Measurements from ENCODE around the gene GIMAP5. TPM values are rescaled to one million over a fixed set of nuclear protein-coding genes. Genes with fewer than 3 reads are reported as not detected.

GIMAP5 gene
- total and polyA plus RNA-seq, 2 of the 13 experiments (the other 11 are each of a cell fraction or from before 2014, with no cell fraction given), result not detected

DNA sequence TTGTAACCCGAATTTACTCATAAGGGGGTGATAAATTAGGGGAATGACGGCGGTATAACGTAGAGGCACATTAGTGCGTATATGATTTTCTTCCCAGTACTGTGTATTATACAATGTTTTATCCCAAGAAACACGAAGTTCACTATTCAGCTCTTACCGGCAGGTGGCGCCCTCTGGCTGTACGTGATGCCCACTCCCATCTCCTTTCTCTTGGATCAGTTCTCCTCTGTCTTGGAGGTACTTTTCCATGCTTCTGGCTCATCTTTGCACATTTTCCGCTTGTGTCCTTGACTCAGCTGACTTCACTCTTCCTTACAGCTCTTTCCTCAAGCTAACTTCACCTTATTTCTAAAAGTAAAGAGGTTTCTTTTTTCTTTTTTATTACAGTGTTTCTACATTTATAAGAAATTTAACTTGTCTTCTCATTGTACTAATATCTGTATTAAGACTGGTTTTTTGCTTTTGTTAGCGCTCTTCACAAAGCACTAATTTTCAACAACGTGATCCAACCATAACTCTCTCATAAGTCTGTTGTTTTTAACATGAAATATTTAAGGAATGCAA is 41.6 kb downstream of the GIMAP5 start (continued):
- TF ChIP-seq, protein P1, sequence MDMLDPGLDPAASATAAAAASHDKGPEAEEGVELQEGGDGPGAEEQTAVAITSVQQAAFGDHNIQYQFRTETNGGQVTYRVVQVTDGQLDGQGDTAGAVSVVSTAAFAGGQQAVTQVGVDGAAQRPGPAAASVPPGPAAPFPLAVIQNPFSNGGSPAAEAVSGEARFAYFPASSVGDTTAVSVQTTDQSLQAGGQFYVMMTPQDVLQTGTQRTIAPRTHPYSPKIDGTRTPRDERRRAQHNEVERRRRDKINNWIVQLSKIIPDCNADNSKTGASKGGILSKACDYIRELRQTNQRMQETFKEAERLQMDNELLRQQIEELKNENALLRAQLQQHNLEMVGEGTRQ (IDR thresholded peaks at IDR 0.05; ENCODE audit: low read depth, low read length), result no peak
- TF ChIP-seq, protein P1 (CRISPR knock-in tag; IDR thresholded peaks at IDR 0.05; ENCODE audit: borderline replicate concordance), result no peak
- peak; percentile 58 for TF ChIP-seq XRCC5 (optimal IDR thresholded peaks at IDR 0.05; ENCODE audit: low read length)
- TF ChIP-seq THYN1 (CRISPR knock-in tag; IDR thresholded peaks at IDR 0.05; ENCODE audit: borderline replicate concordance, low read depth), result no peak
- TF ChIP-seq GATAD2A (CRISPR knock-in tag; IDR thresholded peaks at IDR 0.05), result peak; percentile 30; the same call in 1 of the 2 replicates
- TF ChIP-seq, protein P2, sequence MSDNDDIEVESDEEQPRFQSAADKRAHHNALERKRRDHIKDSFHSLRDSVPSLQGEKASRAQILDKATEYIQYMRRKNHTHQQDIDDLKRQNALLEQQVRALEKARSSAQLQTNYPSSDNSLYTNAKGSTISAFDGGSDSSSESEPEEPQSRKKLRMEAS (IDR thresholded peaks at IDR 0.05), result peak; percentile 25; the same call in 1 of the 2 replicates
- peak; percentile 69 for TF ChIP-seq RAD21 (CRISPR knock-in tag; IDR thresholded peaks at IDR 0.05)
- TF ChIP-seq, protein P3, sequence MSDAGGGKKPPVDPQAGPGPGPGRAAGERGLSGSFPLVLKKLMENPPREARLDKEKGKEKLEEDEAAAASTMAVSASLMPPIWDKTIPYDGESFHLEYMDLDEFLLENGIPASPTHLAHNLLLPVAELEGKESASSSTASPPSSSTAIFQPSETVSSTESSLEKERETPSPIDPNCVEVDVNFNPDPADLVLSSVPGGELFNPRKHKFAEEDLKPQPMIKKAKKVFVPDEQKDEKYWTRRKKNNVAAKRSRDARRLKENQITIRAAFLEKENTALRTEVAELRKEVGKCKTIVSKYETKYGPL (CRISPR knock-in tag; IDR thresholded peaks at IDR 0.05), result peak; percentile 67; the same call in 1 of the 2 replicates
- TF ChIP-seq FLYWCH1 (CRISPR knock-in tag; IDR thresholded peaks at IDR 0.05), result no peak
- TF ChIP-seq TMF1 (CRISPR knock-in tag; IDR thresholded peaks at IDR 0.05; ENCODE audit: low read depth), result no peak
- TF ChIP-seq CREB1 (IDR thresholded peaks at IDR 0.05), result no peak
- TF ChIP-seq CREB1 (CRISPR knock-in tag; IDR thresholded peaks at IDR 0.05), result peak; percentile 26; the same call in 1 of the 2 replicates
- TF ChIP-seq ZNF331 (CRISPR knock-in tag; IDR thresholded peaks at IDR 0.05), result 0 out of 2 replicates have a peak, but pooled peaks have one; percentile 25
- TF ChIP-seq, protein P4, sequence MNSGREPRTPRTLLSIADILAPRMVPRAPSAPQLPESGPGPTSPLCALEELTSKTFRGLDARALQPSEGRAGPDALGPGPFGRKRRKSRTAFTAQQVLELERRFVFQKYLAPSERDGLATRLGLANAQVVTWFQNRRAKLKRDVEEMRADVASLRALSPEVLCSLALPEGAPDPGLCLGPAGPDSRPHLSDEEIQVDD (CRISPR knock-in tag; IDR thresholded peaks at IDR 0.05; ENCODE audit: borderline replicate concordance), result no peak
- TF ChIP-seq, protein P5, sequence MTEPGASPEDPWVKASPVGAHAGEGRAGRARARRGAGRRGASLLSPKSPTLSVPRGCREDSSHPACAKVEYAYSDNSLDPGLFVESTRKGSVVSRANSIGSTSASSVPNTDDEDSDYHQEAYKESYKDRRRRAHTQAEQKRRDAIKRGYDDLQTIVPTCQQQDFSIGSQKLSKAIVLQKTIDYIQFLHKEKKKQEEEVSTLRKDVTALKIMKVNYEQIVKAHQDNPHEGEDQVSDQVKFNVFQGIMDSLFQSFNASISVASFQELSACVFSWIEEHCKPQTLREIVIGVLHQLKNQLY (CRISPR knock-in tag; IDR thresholded peaks at IDR 0.05), result no peak
- peak; percentile 72 for TF ChIP-seq SMC3 (IDR thresholded peaks at IDR 0.05; ENCODE audit: low read length)
- TF ChIP-seq STAG1 (CRISPR knock-in tag; IDR thresholded peaks at IDR 0.05), result peak; percentile 85
- TF ChIP-seq, protein P6, sequence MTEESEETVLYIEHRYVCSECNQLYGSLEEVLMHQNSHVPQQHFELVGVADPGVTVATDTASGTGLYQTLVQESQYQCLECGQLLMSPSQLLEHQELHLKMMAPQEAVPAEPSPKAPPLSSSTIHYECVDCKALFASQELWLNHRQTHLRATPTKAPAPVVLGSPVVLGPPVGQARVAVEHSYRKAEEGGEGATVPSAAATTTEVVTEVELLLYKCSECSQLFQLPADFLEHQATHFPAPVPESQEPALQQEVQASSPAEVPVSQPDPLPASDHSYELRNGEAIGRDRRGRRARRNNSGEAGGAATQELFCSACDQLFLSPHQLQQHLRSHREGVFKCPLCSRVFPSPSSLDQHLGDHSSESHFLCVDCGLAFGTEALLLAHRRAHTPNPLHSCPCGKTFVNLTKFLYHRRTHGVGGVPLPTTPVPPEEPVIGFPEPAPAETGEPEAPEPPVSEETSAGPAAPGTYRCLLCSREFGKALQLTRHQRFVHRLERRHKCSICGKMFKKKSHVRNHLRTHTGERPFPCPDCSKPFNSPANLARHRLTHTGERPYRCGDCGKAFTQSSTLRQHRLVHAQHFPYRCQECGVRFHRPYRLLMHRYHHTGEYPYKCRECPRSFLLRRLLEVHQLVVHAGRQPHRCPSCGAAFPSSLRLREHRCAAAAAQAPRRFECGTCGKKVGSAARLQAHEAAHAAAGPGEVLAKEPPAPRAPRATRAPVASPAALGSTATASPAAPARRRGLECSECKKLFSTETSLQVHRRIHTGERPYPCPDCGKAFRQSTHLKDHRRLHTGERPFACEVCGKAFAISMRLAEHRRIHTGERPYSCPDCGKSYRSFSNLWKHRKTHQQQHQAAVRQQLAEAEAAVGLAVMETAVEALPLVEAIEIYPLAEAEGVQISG (CRISPR knock-in tag; IDR thresholded peaks at IDR 0.05), result no peak
- 0 out of 2 replicates have a peak, but pooled peaks have one; percentile 18 for TF ChIP-seq THAP11 (CRISPR knock-in tag; IDR thresholded peaks at IDR 0.05)
- TF ChIP-seq MAZ (IDR thresholded peaks at IDR 0.05; ENCODE audit: borderline replicate concordance, low read depth, low read length), result no peak
- TF ChIP-seq MAZ (CRISPR knock-in tag; IDR thresholded peaks at IDR 0.05; ENCODE audit: low read depth), result no peak
- no peak for TF ChIP-seq ATF7 (IDR thresholded peaks at IDR 0.05)
- no peak for TF ChIP-seq ATF7 (CRISPR knock-in tag; IDR thresholded peaks at IDR 0.05)
- TF ChIP-seq MTA3 (CRISPR knock-in tag; IDR thresholded peaks at IDR 0.05), result no peak
- TF ChIP-seq, protein P7, sequence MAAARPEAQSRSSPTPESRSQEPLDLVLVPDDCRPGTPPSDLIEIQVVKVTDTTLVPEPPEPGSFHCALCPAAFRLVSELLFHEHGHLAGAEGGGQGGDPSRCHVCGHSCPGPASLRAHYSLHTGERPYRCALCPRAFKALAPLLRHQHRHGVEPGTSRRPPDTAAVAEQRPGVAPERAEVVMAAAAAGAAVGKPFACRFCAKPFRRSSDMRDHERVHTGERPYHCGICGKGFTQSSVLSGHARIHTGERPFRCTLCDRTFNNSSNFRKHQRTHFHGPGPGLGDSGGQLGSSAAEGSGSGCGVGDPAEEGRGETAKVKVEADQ (CRISPR knock-in tag; IDR thresholded peaks at IDR 0.05; ENCODE audit: borderline replicate concordance), result no peak
